Middle frontal gyrus (tissue), 1 donor: ENCODE data around the gene DHX8.
A peak's percentile ranks its signal among the peaks of the same experiment; 100 is the strongest.
"Not testable (repeated sequence)": the region's sequence is repeated elsewhere in the genome, so short reads cannot be mapped to it uniquely, and the experiment has no call there.

Experiments
- DNase-seq: peaks from one replicate; pipeline ENCODE4 v3.0.0-alpha.2; 2015; ENCODE audit warnings: low spot score; ENCODE audit errors: extremely low spot score

The DHX8 gene

GRCh38 chr17:43483674-43484551 is at the start of gene DHX8:
Gene DHX8, plus strand, starts transcription at chr17:43483975. Its CDS starts 63 bp downstream, at chr17:43484038.
- DNase-seq: peak; percentile 98

GRCh38 chr17:43434902-43435319 is 48.9 kb upstream of the DHX8 start:
- DNase-seq: no peak

GRCh38 chr17:43437756-43438155 is 46.0 kb upstream of the DHX8 start:
- DNase-seq: no peak

- no peak for DNase-seq
These were observed 45.1 kb upstream of the DHX8 start for GRCh38 chr17:43438626-43439025.

- no peak for DNase-seq
These were observed 44.7 kb upstream of the DHX8 start for GRCh38 chr17:43439041-43439440.

GRCh38 chr17:43442711-43443110 is 41.1 kb upstream of the DHX8 start:
- DNase-seq: peak; percentile 50

GRCh38 chr17:43443381-43443780 is 40.4 kb upstream of the DHX8 start:
- no peak for DNase-seq

GRCh38 chr17:43444223-43445008 is 39.4 kb upstream of the DHX8 start:
- no peak for DNase-seq

- DNase-seq: no peak
These were observed 38.7 kb upstream of the DHX8 start for GRCh38 chr17:43445009-43445589.

- DNase-seq: no peak
These were observed 37.0 kb upstream of the DHX8 start for GRCh38 chr17:43446773-43447172.

GRCh38 chr17:43448720-43449469 is 34.9 kb upstream of the DHX8 start:
- DNase-seq: no peak

- DNase-seq: no peak
These were observed 34.1 kb upstream of the DHX8 start for GRCh38 chr17:43449470-43450248.

- DNase-seq: not testable (repeated sequence)
These were observed 33.0 kb upstream of the DHX8 start for GRCh38 chr17:43450791-43451190.

GRCh38 chr17:43451741-43452140 is 32.0 kb upstream of the DHX8 start:
- not testable (repeated sequence) for DNase-seq

- no peak for DNase-seq
These were observed 30.4 kb upstream of the DHX8 start for GRCh38 chr17:43453331-43453812.

- no peak for DNase-seq
These were observed 28.9 kb upstream of the DHX8 start for GRCh38 chr17:43454868-43455267.

GRCh38 chr17:43456029-43456428 is 27.7 kb upstream of the DHX8 start:
- DNase-seq: no peak

GRCh38 chr17:43456661-43457361 is 27.0 kb upstream of the DHX8 start:
- no peak for DNase-seq

- DNase-seq: no peak
These were observed 26.4 kb upstream of the DHX8 start for GRCh38 chr17:43457362-43457692.

- DNase-seq: not testable (repeated sequence)
These were observed 23.9 kb upstream of the DHX8 start for GRCh38 chr17:43459878-43460277.
